ENCODE measurements around the gene MYO9B. TPM values are rescaled to one million over a fixed set of nuclear protein-coding genes. Genes with fewer than 3 reads are reported as not detected.

Gene MYO9B
- total RNA-seq, 1 experiment from 2014 or later: 94.3 TPM

GRCh38 chr19:17244618-17245534 is 169.3 kb downstream of the MYO9B start (continued):
- TF ChIP-seq, protein P1, sequence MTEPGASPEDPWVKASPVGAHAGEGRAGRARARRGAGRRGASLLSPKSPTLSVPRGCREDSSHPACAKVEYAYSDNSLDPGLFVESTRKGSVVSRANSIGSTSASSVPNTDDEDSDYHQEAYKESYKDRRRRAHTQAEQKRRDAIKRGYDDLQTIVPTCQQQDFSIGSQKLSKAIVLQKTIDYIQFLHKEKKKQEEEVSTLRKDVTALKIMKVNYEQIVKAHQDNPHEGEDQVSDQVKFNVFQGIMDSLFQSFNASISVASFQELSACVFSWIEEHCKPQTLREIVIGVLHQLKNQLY (CRISPR knock-in tag; IDR thresholded peaks at IDR 0.05): no peak
- TF ChIP-seq, protein P2, sequence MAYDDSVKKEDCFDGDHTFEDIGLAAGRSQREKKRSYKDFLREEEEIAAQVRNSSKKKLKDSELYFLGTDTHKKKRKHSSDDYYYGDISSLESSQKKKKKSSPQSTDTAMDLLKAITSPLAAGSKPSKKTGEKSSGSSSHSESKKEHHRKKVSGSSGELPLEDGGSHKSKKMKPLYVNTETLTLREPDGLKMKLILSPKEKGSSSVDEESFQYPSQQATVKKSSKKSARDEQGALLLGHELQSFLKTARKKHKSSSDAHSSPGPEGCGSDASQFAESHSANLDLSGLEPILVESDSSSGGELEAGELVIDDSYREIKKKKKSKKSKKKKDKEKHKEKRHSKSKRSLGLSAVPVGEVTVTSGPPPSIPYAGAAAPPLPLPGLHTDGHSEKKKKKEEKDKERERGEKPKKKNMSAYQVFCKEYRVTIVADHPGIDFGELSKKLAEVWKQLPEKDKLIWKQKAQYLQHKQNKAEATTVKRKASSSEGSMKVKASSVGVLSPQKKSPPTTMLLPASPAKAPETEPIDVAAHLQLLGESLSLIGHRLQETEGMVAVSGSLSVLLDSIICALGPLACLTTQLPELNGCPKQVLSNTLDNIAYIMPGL (CRISPR knock-in tag; IDR thresholded peaks at IDR 0.05): no peak
- no peak for TF ChIP-seq TEAD4 (CRISPR knock-in tag; IDR thresholded peaks at IDR 0.05)
- no peak for TF ChIP-seq OVOL2 (CRISPR knock-in tag; IDR thresholded peaks at IDR 0.05; ENCODE audit: borderline replicate concordance)
- TF ChIP-seq, protein P3, sequence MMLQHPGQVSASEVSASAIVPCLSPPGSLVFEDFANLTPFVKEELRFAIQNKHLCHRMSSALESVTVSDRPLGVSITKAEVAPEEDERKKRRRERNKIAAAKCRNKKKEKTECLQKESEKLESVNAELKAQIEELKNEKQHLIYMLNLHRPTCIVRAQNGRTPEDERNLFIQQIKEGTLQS (CRISPR knock-in tag; conservative IDR thresholded peaks at IDR 0.05): no peak
- no peak for TF ChIP-seq ZNF317 (CRISPR knock-in tag; IDR thresholded peaks at IDR 0.05; ENCODE audit: borderline replicate concordance, low read depth)
- no peak for TF ChIP-seq GABPB1 (CRISPR knock-in tag; IDR thresholded peaks at IDR 0.05)
- no peak for TF ChIP-seq AFF4 (CRISPR knock-in tag; IDR thresholded peaks at IDR 0.05; ENCODE audit: borderline replicate concordance)
- TF ChIP-seq EMX1 (CRISPR knock-in tag; IDR thresholded peaks at IDR 0.05): no peak
- no peak for TF ChIP-seq ZNF281 (CRISPR knock-in tag; IDR thresholded peaks at IDR 0.05)
- no peak for TF ChIP-seq IRF2 (CRISPR knock-in tag; IDR thresholded peaks at IDR 0.05; ENCODE audit: borderline replicate concordance, low read depth)
- TF ChIP-seq ZNF138 (CRISPR knock-in tag; conservative IDR thresholded peaks at IDR 0.05): no peak
- peak; percentile 94; the same call in 1 of the 2 replicates for TF ChIP-seq ESRRA (CRISPR knock-in tag; IDR thresholded peaks at IDR 0.05; ENCODE audit: borderline replicate concordance)
- TF ChIP-seq, protein P4, sequence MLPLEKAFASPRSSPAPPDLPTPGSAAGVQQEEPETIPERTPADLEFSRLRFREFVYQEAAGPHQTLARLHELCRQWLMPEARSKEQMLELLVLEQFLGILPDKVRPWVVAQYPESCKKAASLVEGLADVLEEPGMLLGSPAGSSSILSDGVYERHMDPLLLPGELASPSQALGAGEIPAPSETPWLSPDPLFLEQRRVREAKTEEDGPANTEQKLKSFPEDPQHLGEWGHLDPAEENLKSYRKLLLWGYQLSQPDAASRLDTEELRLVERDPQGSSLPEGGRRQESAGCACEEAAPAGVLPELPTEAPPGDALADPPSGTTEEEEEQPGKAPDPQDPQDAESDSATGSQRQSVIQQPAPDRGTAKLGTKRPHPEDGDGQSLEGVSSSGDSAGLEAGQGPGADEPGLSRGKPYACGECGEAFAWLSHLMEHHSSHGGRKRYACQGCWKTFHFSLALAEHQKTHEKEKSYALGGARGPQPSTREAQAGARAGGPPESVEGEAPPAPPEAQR (CRISPR knock-in tag; IDR thresholded peaks at IDR 0.05): no peak
- no peak for TF ChIP-seq JAZF1 (CRISPR knock-in tag; IDR thresholded peaks at IDR 0.05)
- no peak; the same call in 1 of the 2 replicates for TF ChIP-seq NFYB (CRISPR knock-in tag; conservative IDR thresholded peaks at IDR 0.05; ENCODE audit: low read depth)
- TF ChIP-seq CBFB (CRISPR knock-in tag; IDR thresholded peaks at IDR 0.05; ENCODE audit: low read depth): no peak
- TF ChIP-seq FOXP4 (CRISPR knock-in tag; IDR thresholded peaks at IDR 0.05): 0 out of 2 replicates have a peak, but pooled peaks have one; percentile 20
- no peak for TF ChIP-seq NFATC4 (CRISPR knock-in tag; IDR thresholded peaks at IDR 0.05)
- TF ChIP-seq E2F1 (CRISPR knock-in tag; IDR thresholded peaks at IDR 0.05): no peak
- TF ChIP-seq, protein P5, sequence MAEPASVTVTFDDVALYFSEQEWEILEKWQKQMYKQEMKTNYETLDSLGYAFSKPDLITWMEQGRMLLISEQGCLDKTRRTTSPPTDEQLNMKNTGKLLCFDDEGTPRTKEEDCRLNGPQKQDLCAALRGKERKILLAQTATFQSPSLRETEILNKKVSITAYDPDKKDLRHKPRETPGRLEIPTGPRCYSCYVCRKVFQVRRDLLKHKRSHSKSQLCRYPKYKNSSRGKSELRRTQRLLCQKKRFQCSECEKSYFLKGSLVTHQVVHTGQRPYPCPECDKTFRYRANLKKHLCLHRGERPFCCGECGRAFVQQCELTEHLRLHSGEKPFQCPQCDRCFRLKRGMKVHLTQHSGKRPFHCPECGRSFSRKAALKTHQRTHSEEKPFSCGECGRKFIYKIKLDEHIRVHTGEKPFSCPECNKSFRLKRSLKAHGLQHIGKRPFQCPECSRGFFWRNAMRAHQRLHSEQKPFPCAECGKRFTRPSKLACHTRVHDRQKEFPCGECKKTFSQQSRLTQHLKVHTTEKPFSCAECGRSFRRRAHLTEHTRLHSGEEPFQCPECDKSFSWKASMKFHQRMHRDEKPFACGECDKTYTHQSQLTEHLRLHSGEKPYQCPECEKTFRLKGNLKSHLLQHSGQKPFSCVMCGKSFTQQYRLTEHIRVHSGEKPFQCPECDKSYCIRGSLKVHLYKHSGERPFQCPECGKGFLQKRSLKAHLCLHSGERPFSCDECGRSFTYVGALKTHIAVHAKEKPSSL (CRISPR knock-in tag; conservative IDR thresholded peaks at IDR 0.05): no peak
